ENCODE data around the gene FBXL17. TPM values are rescaled to one million over a fixed set of nuclear protein-coding genes. Genes with fewer than 3 reads are reported as not detected.

FBXL17 gene
- total RNA-seq, 1 donor from 2014 or later: 19.1 TPM

GRCh38 chr5:108001222-108001621 lies 380.7 kb downstream of the FBXL17 start:
- no peak for DNase-seq (ENCODE audit: low read depth)

- DNase-seq (ENCODE audit: low read depth): peak; percentile 47
These were observed 384.4 kb downstream of the FBXL17 start for GRCh38 chr5:107997338-107997980.

- no peak for DNase-seq (ENCODE audit: low read depth)
These were observed 388.6 kb downstream of the FBXL17 start for GRCh38 chr5:107993341-107993740.

GRCh38 chr5:107990881-107991810 lies 390.8 kb downstream of the FBXL17 start:
- no peak for DNase-seq (ENCODE audit: low read depth)

GRCh38 chr5:107985144-107985543 lies 396.8 kb downstream of the FBXL17 start:
- peak; percentile 51 for DNase-seq (ENCODE audit: low read depth)

- no peak for DNase-seq (ENCODE audit: low read depth)
These were observed 399.0 kb downstream of the FBXL17 start for GRCh38 chr5:107982703-107983425.

- no peak for DNase-seq (ENCODE audit: low read depth)
These were observed 400.8 kb downstream of the FBXL17 start for GRCh38 chr5:107980923-107981692.

GRCh38 chr5:107979900-107980299 lies 402.0 kb downstream of the FBXL17 start:
- DNase-seq (ENCODE audit: low read depth): no peak

- peak; percentile 93 for DNase-seq (ENCODE audit: low read depth)
These were observed 402.6 kb downstream of the FBXL17 start for GRCh38 chr5:107979291-107979690.

- DNase-seq (ENCODE audit: low read depth): no peak
These were observed 404.3 kb downstream of the FBXL17 start for GRCh38 chr5:107977550-107978071.

- DNase-seq (ENCODE audit: low read depth): no peak
These were observed 406.3 kb downstream of the FBXL17 start for GRCh38 chr5:107975568-107975967.

GRCh38 chr5:107971846-107972245 lies 410.1 kb downstream of the FBXL17 start:
- no peak for DNase-seq (ENCODE audit: low read depth)

GRCh38 chr5:107969847-107970246 lies 412.1 kb downstream of the FBXL17 start:
- DNase-seq (ENCODE audit: low read depth): no peak

GRCh38 chr5:107968998-107969397 lies 412.9 kb downstream of the FBXL17 start:
- no peak for DNase-seq (ENCODE audit: low read depth)

GRCh38 chr5:107968406-107968843 lies 413.5 kb downstream of the FBXL17 start:
- DNase-seq (ENCODE audit: low read depth): no peak

- no peak for DNase-seq (ENCODE audit: low read depth)
These were observed 415.7 kb downstream of the FBXL17 start for GRCh38 chr5:107966201-107966600.

- no peak for DNase-seq (ENCODE audit: low read depth)
These were observed 417.2 kb downstream of the FBXL17 start for GRCh38 chr5:107964722-107965121.

- DNase-seq (ENCODE audit: low read depth): no peak
These were observed 422.2 kb downstream of the FBXL17 start for GRCh38 chr5:107959573-107960279.

- DNase-seq (ENCODE audit: low read depth): no peak
These were observed 423.0 kb downstream of the FBXL17 start for GRCh38 chr5:107958861-107959260.

- no peak for DNase-seq (ENCODE audit: low read depth)
These were observed 423.5 kb downstream of the FBXL17 start for GRCh38 chr5:107958432-107958831.

GRCh38 chr5:107957051-107957450 lies 424.8 kb downstream of the FBXL17 start:
- DNase-seq (ENCODE audit: low read depth): no peak

Measured in renal cortical epithelial cell (primary cell).